PC-9 (cell line): ENCODE data around the gene GPR150.

Experiments
- CTCF ChIP-seq: fragments of 200-600 bp; sonication (generic); conservative IDR thresholded peaks from 2 replicates; pipeline ENCODE4 v1.6.1; 2017; ENCODE audit warnings: mixed run types, antibody characterized with exemption, mild to moderate bottlenecking, moderate library complexity
- EZH2 ChIP-seq: fragments of 200-600 bp; sonication (generic); IDR thresholded peaks from 2 replicates; pipeline ENCODE4 v1.8.0; 2017; ENCODE audit warnings: antibody characterized with exemption, low read depth

- no peak for TF ChIP-seq EZH2
- no peak for TF ChIP-seq CTCF
Observed at GRCh38 chr5:95638632-95639031, 18.7 kb downstream of the GPR150 start.
